Measurements from ENCODE around the gene FOLR2. TPM values are rescaled to one million over a fixed set of nuclear protein-coding genes. Genes with fewer than 3 reads are reported as not detected.
"Not testable (repeated sequence)": the region's sequence is repeated elsewhere in the genome, so short reads cannot be mapped to it uniquely, and the experiment has no call there.

Gene FOLR2
- total RNA-seq, 1 donor from 2014 or later = not detected

- Mint-ChIP-seq H3K36me3 (ENCODE audit: low read depth) (peaks cover 6% of the 10 kb centered on the region), H3K9me3 (no peaks in the 10 kb centered on the region), H3K27ac (no peak overlapping the region), H3K4me1 (peaks cover 15% of the 10 kb centered on the region), H3K4me3 (no peak overlapping the region), H3K27me3 (peaks cover 49% of the 10 kb centered on the region)
- intact Hi-C loops (cut with micrococcal nuclease) = loop anchor here (5.0 kb wide), 1 partner anchor 187 kb away; the partner anchor contains the start of gene CLPB
- no peak for DNase-seq
Measured at GRCh38 chr11:72245263-72245816, 28.7 kb downstream of the FOLR2 start.

- Mint-ChIP-seq H3K9me3 (no peaks in the 10 kb centered on the region), H3K4me3 (no peak overlapping the region), H3K4me1 (peaks cover 8% of the 10 kb centered on the region), H3K27me3 (peaks cover 26% of the 10 kb centered on the region), H3K27ac (no peak overlapping the region), H3K36me3 (ENCODE audit: low read depth) (no peaks in the 10 kb centered on the region)
- intact Hi-C loops (cut with micrococcal nuclease) = loop anchor here (5.0 kb wide), 1 partner anchor 185 kb away; the partner anchor contains the start of gene CLPB
- DNase-seq = no peak
Measured at GRCh38 chr11:72247584-72247983, 31.0 kb downstream of the FOLR2 start.

GRCh38 chr11:72249961-72250360 is 33.4 kb downstream of the FOLR2 start:
- no peak overlapping the region for H3K27ac Mint-ChIP-seq
- peaks cover 15% of the 10 kb centered on the region for H3K27me3 Mint-ChIP-seq
- intact Hi-C loops (cut with micrococcal nuclease) = loop anchor here (5.0 kb wide), 1 partner anchor 182 kb away; the partner anchor contains the start of gene CLPB
- no peaks in the 10 kb centered on the region for H3K4me1 Mint-ChIP-seq
- no peak overlapping the region for H3K4me3 Mint-ChIP-seq
- H3K36me3 Mint-ChIP-seq (ENCODE audit: low read depth) = no peaks in the 10 kb centered on the region
- no peak for DNase-seq
- H3K9me3 Mint-ChIP-seq = no peaks in the 10 kb centered on the region

GRCh38 chr11:72250661-72251464 is 34.3 kb downstream of the FOLR2 start:
- Mint-ChIP-seq H3K9me3 (no peaks in the 10 kb centered on the region), H3K4me3 (no peak overlapping the region), H3K36me3 (ENCODE audit: low read depth) (no peaks in the 10 kb centered on the region), H3K27me3 (peaks cover 21% of the 10 kb centered on the region), H3K27ac (no peak overlapping the region), H3K4me1 (no peaks in the 10 kb centered on the region)
- DNase-seq = no peak
- intact Hi-C loops (cut with micrococcal nuclease) = no loop called here

GRCh38 chr11:72251614-72252013 is 35.0 kb downstream of the FOLR2 start:
- no peaks in the 10 kb centered on the region for H3K4me1 Mint-ChIP-seq
- DNase-seq = no peak
- no peak overlapping the region for H3K27ac Mint-ChIP-seq
- intact Hi-C loops (cut with micrococcal nuclease) = no loop called here
- H3K4me3 Mint-ChIP-seq = no peak overlapping the region
- no peaks in the 10 kb centered on the region for H3K36me3 Mint-ChIP-seq (ENCODE audit: low read depth)
- peaks cover 24% of the 10 kb centered on the region for H3K27me3 Mint-ChIP-seq
- no peaks in the 10 kb centered on the region for H3K9me3 Mint-ChIP-seq

GRCh38 chr11:72253392-72253791 is 36.8 kb downstream of the FOLR2 start:
- Mint-ChIP-seq H3K36me3 (ENCODE audit: low read depth) (no peaks in the 10 kb centered on the region), H3K4me3 (no peak overlapping the region), H3K9me3 (no peaks in the 10 kb centered on the region), H3K4me1 (no peaks in the 10 kb centered on the region), H3K27ac (no peak overlapping the region), H3K27me3 (peaks cover 22% of the 10 kb centered on the region)
- no peak for DNase-seq
- intact Hi-C loops (cut with micrococcal nuclease) = no loop called here

- Mint-ChIP-seq H3K36me3 (ENCODE audit: low read depth) (no peaks in the 10 kb centered on the region), H3K27ac (no peak overlapping the region)
Measured at GRCh38 chr11:72254299-72254993, 37.9 kb downstream of the FOLR2 start.

GRCh38 chr11:72257570-72257969 is 41.0 kb downstream of the FOLR2 start:
- no peaks in the 10 kb centered on the region for H3K36me3 Mint-ChIP-seq (ENCODE audit: low read depth)
- no peak overlapping the region for H3K27ac Mint-ChIP-seq
- peaks cover 21% of the 10 kb centered on the region for H3K27me3 Mint-ChIP-seq
- no peak for DNase-seq
- H3K4me1 Mint-ChIP-seq = no peaks in the 10 kb centered on the region
- H3K4me3 Mint-ChIP-seq = no peak overlapping the region
- no peaks in the 10 kb centered on the region for H3K9me3 Mint-ChIP-seq
- intact Hi-C loops (cut with micrococcal nuclease) = no loop called here

More at GRCh38 chr11:72254299-72254993, 37.9 kb downstream of the FOLR2 start:
- no peak overlapping the region for H3K4me3 Mint-ChIP-seq
- H3K4me1 Mint-ChIP-seq = no peaks in the 10 kb centered on the region
- no peak for DNase-seq
- peaks cover 19% of the 10 kb centered on the region for H3K27me3 Mint-ChIP-seq
- intact Hi-C loops (cut with micrococcal nuclease) = no loop called here
- no peaks in the 10 kb centered on the region for H3K9me3 Mint-ChIP-seq

- Mint-ChIP-seq H3K36me3 (ENCODE audit: low read depth) (no peaks in the 10 kb centered on the region), H3K4me3 (no peak overlapping the region), H3K4me1 (no peaks in the 10 kb centered on the region), H3K9me3 (no peaks in the 10 kb centered on the region), H3K27ac (no peak overlapping the region), H3K27me3 (peaks cover 19% of the 10 kb centered on the region)
- intact Hi-C loops (cut with micrococcal nuclease) = no loop called here
- no peak for DNase-seq
Measured at GRCh38 chr11:72259490-72259889, 42.9 kb downstream of the FOLR2 start.

GRCh38 chr11:72260574-72260973 is 44.0 kb downstream of the FOLR2 start:
- H3K9me3 Mint-ChIP-seq = no peaks in the 10 kb centered on the region
- peaks cover under 1% of the 10 kb centered on the region for H3K4me1 Mint-ChIP-seq
- intact Hi-C loops (cut with micrococcal nuclease) = no loop called here
- H3K27me3 Mint-ChIP-seq = peaks cover 15% of the 10 kb centered on the region
- no peak for DNase-seq
- no peak overlapping the region for H3K27ac Mint-ChIP-seq
- H3K36me3 Mint-ChIP-seq (ENCODE audit: low read depth) = no peaks in the 10 kb centered on the region
- H3K4me3 Mint-ChIP-seq = no peak overlapping the region

- H3K36me3 Mint-ChIP-seq (ENCODE audit: low read depth) = no peaks in the 10 kb centered on the region
- H3K4me3 Mint-ChIP-seq = no peak overlapping the region
- DNase-seq = no peak
- intact Hi-C loops (cut with micrococcal nuclease) = no loop called here
- no peak overlapping the region for H3K27ac Mint-ChIP-seq
- peaks cover 17% of the 10 kb centered on the region for H3K27me3 Mint-ChIP-seq
- H3K9me3 Mint-ChIP-seq = no peaks in the 10 kb centered on the region
- H3K4me1 Mint-ChIP-seq = peaks cover 3% of the 10 kb centered on the region
Measured at GRCh38 chr11:72263361-72263760, 46.8 kb downstream of the FOLR2 start.

- DNase-seq = no peak
- intact Hi-C loops (cut with micrococcal nuclease) = no loop called here
- Mint-ChIP-seq H3K9me3 (no peaks in the 10 kb centered on the region), H3K27me3 (peaks cover 23% of the 10 kb centered on the region), H3K4me3 (no peak overlapping the region), H3K36me3 (ENCODE audit: low read depth) (no peaks in the 10 kb centered on the region), H3K4me1 (peaks cover 15% of the 10 kb centered on the region), H3K27ac (no peak overlapping the region)
Measured at GRCh38 chr11:72265951-72266350, 49.4 kb downstream of the FOLR2 start.

GRCh38 chr11:72266960-72267359 is 50.4 kb downstream of the FOLR2 start:
- H3K9me3 Mint-ChIP-seq = not testable (repeated sequence)

More at GRCh38 chr11:72266960-72267359, 50.4 kb downstream of the FOLR2 start:
- DNase-seq; H3K36me3 Mint-ChIP-seq (ENCODE audit: low read depth); intact Hi-C loops (cut with micrococcal nuclease); H3K4me3 Mint-ChIP-seq; H3K27ac Mint-ChIP-seq: not testable (repeated sequence)
- Mint-ChIP-seq H3K4me1 (peaks cover 15% of the 10 kb centered on the region), H3K27me3 (peaks cover 26% of the 10 kb centered on the region)
